ENCODE data around the gene CDK2.

DNA sequence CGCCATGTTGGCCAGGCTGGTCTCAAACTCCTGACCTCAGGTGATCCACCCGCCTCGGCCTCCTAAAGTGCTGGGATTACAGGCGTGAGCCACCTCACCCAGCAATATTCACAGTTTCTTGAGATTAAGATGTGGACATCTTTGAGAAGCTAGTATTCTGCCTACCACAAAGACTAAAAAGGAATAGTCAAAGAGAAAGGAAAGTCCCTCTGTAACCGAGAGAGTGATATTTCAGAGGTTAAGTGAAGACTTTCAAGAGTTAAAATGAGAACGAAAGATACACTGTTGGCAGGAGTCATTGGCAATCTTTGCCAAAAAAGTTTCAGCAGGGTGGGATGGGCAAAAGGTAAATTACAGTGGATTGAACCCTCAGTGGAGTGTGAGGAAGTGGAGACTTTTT lies 20.1 kb upstream of the CDK2 start:
- TF ChIP-seq EZH2 (IDR thresholded peaks at IDR 0.05; ENCODE audit: borderline replicate concordance, insufficient read depth, low read length, poor library complexity, severe bottlenecking) = no peak
- TF ChIP-seq MXI1 (conservative IDR thresholded peaks at IDR 0.05; ENCODE audit: poor library complexity, severe bottlenecking) = no peak
- no peak for TF ChIP-seq TAF1 (IDR thresholded peaks at IDR 0.05; ENCODE audit: low read depth)

Data from neural cell (in vitro differentiated cells).